ENCODE data around the gene TSFM. TPM values are rescaled to one million over a fixed set of nuclear protein-coding genes. Genes with fewer than 3 reads are reported as not detected.

The TSFM gene
- total RNA-seq, 1 donor from 2014 or later = 24.3 TPM

DNA sequence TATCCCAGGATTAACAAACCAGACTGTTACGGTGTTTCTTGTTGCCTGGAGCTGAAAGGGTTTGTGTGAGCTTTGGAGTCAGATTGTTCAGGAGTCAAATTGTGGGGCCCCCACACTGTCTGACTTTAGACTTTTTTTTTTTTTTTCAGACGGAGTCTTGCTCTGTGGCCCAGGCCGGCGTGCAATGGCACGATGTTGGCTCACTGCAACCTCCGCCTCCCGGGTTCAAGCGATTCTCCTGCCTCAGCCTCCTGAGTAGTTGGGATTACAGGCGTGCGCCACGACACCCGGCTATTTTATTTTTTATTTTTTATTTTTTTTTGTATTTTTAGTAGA lies 847 bp downstream of the TSFM start:
- Histone ChIP-seq H3K27ac (peak overlapping the region; percentile 74), H3K4me3 (peak overlapping the region; percentile 95), H3K27me3 (no peaks in the 10 kb centered on the region), H3K36me3 (peaks cover 39% of the 10 kb centered on the region), H3K4me1 (peaks cover 18% of the 10 kb centered on the region), H3K9me3 (no peaks in the 10 kb centered on the region)
- no peak for ATAC-seq
- intact Hi-C loops (cut with DNase I) = no loop called here
- TF ChIP-seq CTCF (IDR thresholded peaks at IDR 0.05) = no peak
- DNase-seq = no peak

DNA sequence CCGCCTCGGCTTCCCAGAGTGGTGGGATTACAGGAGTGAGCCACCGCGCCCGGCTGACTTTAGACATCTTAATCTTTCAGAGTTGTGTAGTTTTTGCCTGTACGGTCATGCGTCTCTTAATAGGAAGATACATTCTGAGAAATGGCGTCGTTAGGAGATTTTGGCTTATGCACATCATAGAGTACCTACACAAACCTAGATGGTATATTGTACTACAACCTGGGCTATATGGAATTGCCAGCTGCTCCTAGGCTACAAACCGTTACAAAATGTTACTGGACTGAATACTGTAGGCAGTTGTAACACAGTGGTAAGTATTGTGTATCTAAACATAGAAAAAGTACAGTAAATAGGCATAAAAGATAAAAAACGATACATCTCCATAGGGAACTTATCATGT lies 1.3 kb downstream of the TSFM start:
- no peak for DNase-seq
- H3K27ac ChIP-seq = no peak overlapping the region
- H3K4me3 ChIP-seq = peak overlapping the region; percentile 95
- no peak for ATAC-seq
- intact Hi-C loops (cut with DNase I) = no loop called here
- no peaks in the 10 kb centered on the region for H3K9me3 ChIP-seq
- H3K4me1 ChIP-seq = peaks cover 18% of the 10 kb centered on the region
- H3K27me3 ChIP-seq = no peaks in the 10 kb centered on the region
- peaks cover 42% of the 10 kb centered on the region for H3K36me3 ChIP-seq
- TF ChIP-seq CTCF (IDR thresholded peaks at IDR 0.05) = no peak

DNA sequence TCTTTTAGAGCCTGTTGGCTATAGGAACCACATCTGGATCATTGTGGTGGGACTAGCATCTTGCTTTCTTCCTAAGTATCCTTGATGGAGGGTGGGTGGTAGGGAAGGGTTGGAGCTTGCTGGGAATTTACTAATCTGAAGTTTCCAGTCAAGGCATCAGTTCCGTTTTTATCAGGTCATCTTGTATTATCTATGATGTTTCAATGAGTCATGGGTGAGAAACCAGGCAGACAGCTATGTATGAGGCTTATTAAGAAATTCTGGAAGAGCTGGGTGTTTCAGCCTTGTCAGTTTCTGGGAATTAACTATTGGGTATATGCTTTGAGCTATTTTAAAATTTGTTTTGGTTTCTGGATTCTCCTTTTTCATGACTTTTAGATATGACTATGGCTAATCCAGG lies 11.3 kb downstream of the TSFM start:
- Histone ChIP-seq H3K36me3 (peaks cover 79% of the 10 kb centered on the region), H3K27ac (no peak overlapping the region), H3K9me3 (no peaks in the 10 kb centered on the region), H3K27me3 (no peaks in the 10 kb centered on the region), H3K4me1 (peaks cover 6% of the 10 kb centered on the region), H3K4me3 (no peak overlapping the region)
- intact Hi-C loops (cut with DNase I) = no loop called here
- TF ChIP-seq CTCF (IDR thresholded peaks at IDR 0.05) = no peak
- ATAC-seq = no peak
- DNase-seq = no peak

DNA sequence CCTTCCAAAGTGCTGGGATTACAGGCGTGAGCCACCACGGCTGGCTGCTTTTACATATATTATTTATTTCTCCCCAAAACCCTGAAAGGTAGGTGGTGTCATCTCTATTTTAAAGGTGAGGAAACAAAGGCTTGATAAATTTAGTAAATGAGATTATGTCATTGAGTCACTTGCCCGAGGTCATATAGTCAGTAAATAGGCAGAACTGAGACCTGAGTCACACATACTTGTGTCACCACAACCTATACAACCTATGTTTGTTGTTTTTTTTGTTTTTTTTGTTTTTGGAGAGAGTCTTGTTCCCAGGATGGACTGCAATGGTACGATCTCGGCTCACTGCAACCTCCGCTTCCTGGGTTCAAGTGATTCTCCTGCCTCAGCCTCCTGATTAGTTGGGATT lies 12.8 kb downstream of the TSFM start:
- ATAC-seq (no peak), DNase-seq (no peak)
- Histone ChIP-seq H3K27ac (no peak overlapping the region), H3K27me3 (no peaks in the 10 kb centered on the region), H3K36me3 (peaks cover 79% of the 10 kb centered on the region), H3K4me3 (no peak overlapping the region), H3K9me3 (no peaks in the 10 kb centered on the region), H3K4me1 (peaks cover 6% of the 10 kb centered on the region)
- intact Hi-C loops (cut with DNase I) = no loop called here
- no peak for TF ChIP-seq CTCF (IDR thresholded peaks at IDR 0.05)

GRCh38 chr12:57796996-57797395 lies 14.4 kb downstream of the TSFM start:
- DNase-seq (no peak), ATAC-seq (no peak)
- Histone ChIP-seq H3K27ac (no peak overlapping the region), H3K27me3 (no peaks in the 10 kb centered on the region), H3K4me1 (peaks cover 6% of the 10 kb centered on the region), H3K4me3 (no peak overlapping the region), H3K36me3 (peaks cover 86% of the 10 kb centered on the region), H3K9me3 (no peaks in the 10 kb centered on the region)
- intact Hi-C loops (cut with DNase I) = no loop called here
- TF ChIP-seq CTCF (IDR thresholded peaks at IDR 0.05) = no peak

GRCh38 chr12:57797933-57798332 lies 15.3 kb downstream of the TSFM start:
- Histone ChIP-seq H3K27ac (peak overlapping the region; percentile 13), H3K9me3 (no peaks in the 10 kb centered on the region), H3K4me3 (no peak overlapping the region), H3K36me3 (peaks cover 86% of the 10 kb centered on the region), H3K27me3 (no peaks in the 10 kb centered on the region), H3K4me1 (peaks cover 6% of the 10 kb centered on the region)
- DNase-seq (no peak), ATAC-seq (peak; percentile 58)
- intact Hi-C loops (cut with DNase I) = no loop called here
- TF ChIP-seq CTCF (IDR thresholded peaks at IDR 0.05) = no peak
